ENCODE data around the gene EFCAB6.

- TF ChIP-seq CTCF (IDR thresholded peaks at IDR 0.05; ENCODE audit: borderline replicate concordance, extremely low read depth, low read length, poor library complexity, severe bottlenecking) (no peak), EZH2 (IDR thresholded peaks at IDR 0.05; ENCODE audit: borderline replicate concordance, low read depth, low read length, severe bottlenecking) (no peak)
Observed at GRCh38 chr22:43745411-43745770, 66.7 kb downstream of the EFCAB6 start.
